ENCODE data around the gene RND3.

Gene RND3

GRCh38 chr2:150487537-150488429 is at the start of gene RND3:
Gene RND3 (minus strand): TSS chr2:150487667. CDS start chr2:150487417, 250 bp downstream.
- peak; percentile 43 for DNase-seq

GRCh38 chr2:150535176-150535575 is 47.7 kb upstream of the RND3 start:
- DNase-seq: no peak

GRCh38 chr2:150532879-150533278 is 45.4 kb upstream of the RND3 start:
- no peak for DNase-seq

GRCh38 chr2:150532020-150532419 is 44.6 kb upstream of the RND3 start:
- DNase-seq: no peak

GRCh38 chr2:150531591-150531990 is 44.1 kb upstream of the RND3 start:
- DNase-seq: no peak

- DNase-seq: no peak
Observed at GRCh38 chr2:150530168-150530567, 42.7 kb upstream of the RND3 start.

GRCh38 chr2:150528861-150529801 is 41.7 kb upstream of the RND3 start:
- no peak for DNase-seq

- DNase-seq: no peak
Observed at GRCh38 chr2:150526827-150527226, 39.4 kb upstream of the RND3 start.

- no peak for DNase-seq
Observed at GRCh38 chr2:150526006-150526405, 38.5 kb upstream of the RND3 start.

- DNase-seq: no peak
Observed at GRCh38 chr2:150522269-150522668, 34.8 kb upstream of the RND3 start.

GRCh38 chr2:150520887-150521664 is 33.6 kb upstream of the RND3 start:
- DNase-seq: no peak

- no peak for DNase-seq
Observed at GRCh38 chr2:150520033-150520432, 32.6 kb upstream of the RND3 start.

- DNase-seq: no peak
Observed at GRCh38 chr2:150517951-150518680, 30.6 kb upstream of the RND3 start.

- no peak for DNase-seq
Observed at GRCh38 chr2:150513647-150514046, 26.2 kb upstream of the RND3 start.

GRCh38 chr2:150508497-150509137 is 21.1 kb upstream of the RND3 start:
- no peak for DNase-seq

GRCh38 chr2:150507071-150507470 is 19.6 kb upstream of the RND3 start:
- no peak for DNase-seq

- no peak for DNase-seq
Observed at GRCh38 chr2:150505178-150505577, 17.7 kb upstream of the RND3 start.

- no peak for DNase-seq
Observed at GRCh38 chr2:150495993-150496627, 8.6 kb upstream of the RND3 start.

- DNase-seq: no peak
Observed at GRCh38 chr2:150495001-150495400, 7.5 kb upstream of the RND3 start.

GRCh38 chr2:150494234-150494945 is 6.9 kb upstream of the RND3 start:
- no peak for DNase-seq
